GM13977 (cell line): ENCODE measurements around the gene MTHFR.
"Not testable (repeated sequence)": the region's sequence is repeated elsewhere in the genome, so short reads cannot be mapped to it uniquely, and the experiment has no call there.

Source experiments
- DNase-seq: peaks from one replicate; pipeline ENCODE4 v3.0.0; 2012; ENCODE audit warnings: low spot score
- in situ Hi-C: fragments of 300-500 bp; cut with MboI; formaldehyde crosslinking; loops from one replicate; pipeline ENCODE4 v1.12.0; 2022; ENCODE audit warnings: low sequenced_read_pairs, low pct_unique_long_range_greater_than_20kb, mixed read lengths, inconsistent platforms; ENCODE audit not compliant: unreplicated experiment
- TF ChIP-seq, protein P1 (sequence below): IDR thresholded peaks from 2 replicates; pipeline ENCODE4 v1.5.1; 2012; ENCODE audit warnings: mild to moderate bottlenecking, control low read depth; ENCODE audit not compliant: insufficient read depth; ENCODE audit errors: extremely low read depth, missing control alignments

MTHFR gene

DNA sequence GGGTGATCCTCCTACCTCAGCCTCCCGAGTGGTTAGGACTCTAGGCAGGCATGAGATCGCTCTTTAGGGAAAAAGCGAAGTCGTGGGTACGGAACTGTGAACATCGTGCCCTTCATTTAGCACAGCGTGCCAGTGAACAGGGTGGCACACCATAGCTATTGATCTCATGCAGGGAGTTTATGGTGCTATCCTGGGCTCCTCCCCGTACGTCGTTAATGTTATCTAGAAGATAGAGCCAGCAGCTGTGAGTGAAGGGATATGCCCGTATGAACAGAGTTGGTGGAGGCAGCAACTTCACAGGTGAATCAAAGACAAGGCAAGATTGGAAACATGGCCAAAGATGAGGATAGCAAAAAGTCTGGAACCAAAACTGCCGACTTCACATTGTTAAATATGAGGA, 11.4 kb upstream of the MTHFR start:
- TF ChIP-seq, protein P1, sequence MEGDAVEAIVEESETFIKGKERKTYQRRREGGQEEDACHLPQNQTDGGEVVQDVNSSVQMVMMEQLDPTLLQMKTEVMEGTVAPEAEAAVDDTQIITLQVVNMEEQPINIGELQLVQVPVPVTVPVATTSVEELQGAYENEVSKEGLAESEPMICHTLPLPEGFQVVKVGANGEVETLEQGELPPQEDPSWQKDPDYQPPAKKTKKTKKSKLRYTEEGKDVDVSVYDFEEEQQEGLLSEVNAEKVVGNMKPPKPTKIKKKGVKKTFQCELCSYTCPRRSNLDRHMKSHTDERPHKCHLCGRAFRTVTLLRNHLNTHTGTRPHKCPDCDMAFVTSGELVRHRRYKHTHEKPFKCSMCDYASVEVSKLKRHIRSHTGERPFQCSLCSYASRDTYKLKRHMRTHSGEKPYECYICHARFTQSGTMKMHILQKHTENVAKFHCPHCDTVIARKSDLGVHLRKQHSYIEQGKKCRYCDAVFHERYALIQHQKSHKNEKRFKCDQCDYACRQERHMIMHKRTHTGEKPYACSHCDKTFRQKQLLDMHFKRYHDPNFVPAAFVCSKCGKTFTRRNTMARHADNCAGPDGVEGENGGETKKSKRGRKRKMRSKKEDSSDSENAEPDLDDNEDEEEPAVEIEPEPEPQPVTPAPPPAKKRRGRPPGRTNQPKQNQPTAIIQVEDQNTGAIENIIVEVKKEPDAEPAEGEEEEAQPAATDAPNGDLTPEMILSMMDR, result no peak
- in situ Hi-C loops, result no loop called here
- no peak for DNase-seq

DNA sequence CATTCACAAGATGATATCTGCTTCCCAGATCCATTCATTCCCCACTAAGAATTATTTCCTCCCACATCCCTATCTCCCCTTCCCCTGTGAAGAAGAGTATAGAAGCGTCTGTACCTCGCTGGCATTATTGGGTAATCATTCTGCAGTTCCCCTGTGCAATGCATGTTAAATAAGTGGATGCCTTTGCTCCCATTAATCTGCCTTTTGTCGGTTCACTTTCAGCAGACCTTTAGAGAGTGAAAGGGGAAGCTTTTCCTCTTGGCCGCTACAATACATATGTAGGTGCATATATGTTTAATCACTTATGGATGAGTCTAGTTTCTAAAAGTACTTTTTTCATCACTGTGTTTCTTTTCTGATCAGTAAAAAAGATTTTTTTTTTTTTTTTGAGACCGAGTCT, 7.3 kb upstream of the MTHFR start:
- in situ Hi-C loops, result no loop called here
- TF ChIP-seq, protein P1, result no peak

DNA sequence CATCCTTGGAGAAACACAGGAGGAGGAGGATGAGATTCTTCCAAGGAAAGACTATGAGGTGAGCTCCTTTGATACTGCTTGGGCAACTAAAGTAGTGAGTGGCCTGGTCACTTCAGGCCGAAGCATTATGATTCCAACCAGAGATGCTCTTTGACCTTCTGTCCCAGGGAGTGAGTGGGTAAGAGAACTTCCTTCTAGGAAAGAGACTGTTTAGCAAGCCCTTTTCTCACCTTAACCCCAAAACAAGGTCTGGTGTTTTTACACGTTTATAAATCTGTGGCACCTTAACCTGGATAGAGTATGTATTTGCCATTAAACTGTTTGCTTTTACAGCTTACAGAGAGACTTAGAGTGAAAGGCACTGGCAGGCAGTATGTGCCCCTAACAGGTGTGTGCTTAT, 1.4 kb upstream of the MTHFR start:
- TF ChIP-seq, protein P1, result no peak
- in situ Hi-C loops, result no loop called here
- no peak for DNase-seq

More for the DNA sequence above, 7.3 kb upstream of the MTHFR start:
- no peak for DNase-seq

DNA sequence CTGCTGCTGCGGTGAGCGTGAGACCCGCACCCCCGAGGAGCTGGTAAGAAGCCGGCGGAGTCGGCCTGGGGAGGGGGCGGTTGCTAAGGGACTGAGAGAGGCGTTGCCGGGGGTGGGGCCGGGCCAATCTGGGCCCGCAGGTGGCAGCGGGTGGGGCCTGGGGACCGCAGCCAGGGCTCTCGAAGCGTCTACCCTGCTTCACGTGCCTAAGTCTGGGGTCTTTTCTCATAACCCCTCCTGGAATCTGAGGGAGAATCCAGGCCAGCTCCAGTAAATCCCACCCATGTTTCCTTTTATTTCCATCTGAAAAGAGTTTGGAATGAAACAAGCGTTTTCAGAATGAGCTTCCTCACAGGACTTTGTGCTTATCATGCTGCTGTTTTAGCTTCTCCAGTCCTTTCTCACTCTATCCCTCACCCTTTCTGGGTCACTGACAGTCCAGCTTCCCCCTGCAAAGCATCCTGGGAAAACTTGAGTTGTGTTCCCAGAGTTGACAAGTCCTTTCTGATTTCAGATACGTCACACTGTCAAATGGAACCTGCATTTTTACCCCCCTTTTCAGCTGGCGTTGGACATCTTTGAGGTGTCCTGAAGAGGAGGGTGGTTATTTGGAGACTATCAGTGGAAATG, 658 bp upstream of the MTHFR start:
- DNase-seq, result no peak
- in situ Hi-C loops, result no loop called here
- TF ChIP-seq, protein P1, result no peak

DNA sequence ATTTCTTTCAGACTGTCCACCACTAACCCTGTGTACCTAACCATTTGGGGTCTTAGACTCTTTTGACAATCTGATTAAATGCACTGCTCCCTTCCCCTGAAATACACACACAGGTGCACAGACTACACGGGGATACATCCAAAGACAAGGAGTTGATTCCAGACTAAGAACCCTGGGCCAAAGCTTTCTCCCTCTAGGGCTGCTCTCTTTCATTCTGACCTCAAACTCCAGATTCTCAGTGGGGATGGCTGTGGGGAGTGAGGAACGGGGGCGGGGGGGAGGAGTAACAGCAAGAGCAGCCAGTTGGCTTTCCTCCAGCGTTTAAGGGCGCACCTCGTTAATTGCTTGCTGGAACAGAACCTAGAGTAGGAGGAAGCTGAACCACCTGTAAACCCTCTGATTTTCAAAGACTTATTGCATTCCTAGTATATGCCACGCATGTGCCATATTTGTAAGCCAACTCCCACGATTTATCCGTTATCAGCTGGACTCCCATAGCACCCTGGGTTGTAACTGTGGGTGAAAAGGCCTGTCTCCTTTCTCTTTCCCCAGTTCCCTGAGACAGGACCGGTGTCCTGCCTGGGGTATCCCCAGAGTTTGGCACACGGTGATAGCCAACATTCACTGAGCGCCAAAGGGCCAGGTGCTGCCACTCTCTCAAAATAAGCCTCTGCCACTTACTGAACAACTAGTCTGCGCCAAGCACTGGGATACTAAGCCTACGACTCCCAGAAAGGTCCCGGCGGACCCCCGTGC, 920 bp downstream of the MTHFR start:
- TF ChIP-seq, protein P1, result no peak
- in situ Hi-C loops, result no loop called here
- no peak for DNase-seq

DNA sequence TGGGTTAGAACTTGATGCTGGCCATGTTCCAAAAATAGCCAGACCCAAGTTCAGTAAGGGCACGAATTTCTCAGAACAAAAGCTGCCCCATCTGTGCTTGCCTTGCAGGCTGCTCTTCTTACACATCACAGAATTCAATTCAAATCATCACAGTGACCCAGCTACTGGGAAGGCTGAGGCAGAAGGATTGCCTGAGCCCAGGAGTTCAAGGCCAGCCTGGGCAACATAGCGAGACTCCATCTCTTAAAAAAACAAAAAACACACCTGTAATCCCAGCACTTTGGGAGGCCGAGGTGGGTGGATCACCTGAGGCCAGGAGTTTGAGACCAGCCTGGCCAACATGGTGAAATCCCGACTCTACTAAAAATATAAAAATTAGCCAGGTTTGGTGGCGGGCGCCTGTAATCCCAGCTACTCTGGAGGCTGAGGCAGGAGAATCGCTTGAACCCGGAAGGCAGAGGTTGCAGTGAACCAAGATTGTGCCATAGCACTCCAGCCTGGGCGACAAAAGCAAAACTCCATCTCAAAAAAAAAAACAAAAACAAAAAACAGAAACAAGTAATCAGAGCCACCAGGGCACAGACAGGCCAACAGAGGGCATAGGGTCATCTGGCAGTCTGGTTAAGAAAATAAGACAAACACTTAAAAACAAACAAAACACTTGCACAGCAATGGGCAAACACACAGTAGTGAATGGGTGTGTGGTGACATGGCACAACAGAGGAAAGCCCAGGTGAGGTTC, 1.7 kb downstream of the MTHFR start:
- in situ Hi-C loops, DNase-seq: not testable (repeated sequence)
